MCF 10A (cell line): ENCODE results near the gene SLC8A3. TPM values are rescaled to one million over a fixed set of nuclear protein-coding genes. Genes with fewer than 3 reads are reported as not detected.

ENCODE experiments used
- BruUV-seq: library from RNA; stranded (reverse); fragments of 400-500 nt; replicated peaks from 2 replicates; lab custom pipeline; 2021; lab: Mats Ljungman, UMichigan
- CTCF ChIA-PET: fragments of 300-600 bp; sonication (Branson Sonifier 250); formaldehyde crosslinking; extraction: SDS; loops from one replicate; lab custom pipeline; 2021; ENCODE audit warnings: antibody characterized with exemption, inconsistent platforms; lab: Yijun Ruan, JAX
- POLR2A ChIA-PET: fragments of 300-600, 350-650 bp; sonication (Branson Sonifier 250); formaldehyde crosslinking; extraction: SDS; loops from one replicate; lab custom pipeline; 2020; ENCODE audit warnings: antibody characterized with exemption, inconsistent platforms; lab: Yijun Ruan, JAX
- DNase-seq: peaks from one replicate; pipeline ENCODE4 v3.0.0-alpha.2; 2018; ENCODE audit not compliant: unreplicated experiment
- H3K27ac Mint-ChIP-seq: one replicate; pipeline ENCODE4 v1.8.0; 2022; ENCODE audit warnings: mild to moderate bottlenecking, low read depth, mixed read lengths; ENCODE audit not compliant: unreplicated experiment
- H3K27me3 Mint-ChIP-seq: one replicate; pipeline ENCODE4 v1.8.0; 2022; ENCODE audit warnings: mixed read lengths; ENCODE audit not compliant: insufficient read depth, unreplicated experiment
- H3K36me3 Mint-ChIP-seq: one replicate; pipeline ENCODE4 v1.8.0; 2022; ENCODE audit warnings: mild to moderate bottlenecking, moderate library complexity, mixed read lengths; ENCODE audit not compliant: insufficient read depth, unreplicated experiment
- H3K4me1 Mint-ChIP-seq: one replicate; pipeline ENCODE4 v1.8.0; 2022; ENCODE audit warnings: mixed read lengths; ENCODE audit not compliant: insufficient read depth, unreplicated experiment
- H3K4me3 Mint-ChIP-seq: one replicate; pipeline ENCODE4 v1.8.0; 2022; ENCODE audit warnings: mild to moderate bottlenecking, moderate library complexity, mixed read lengths; ENCODE audit not compliant: unreplicated experiment
- H3K9me3 Mint-ChIP-seq: one replicate; pipeline ENCODE4 v1.8.0; 2022; ENCODE audit warnings: mixed read lengths; ENCODE audit not compliant: unreplicated experiment
- intact Hi-C: fragments of 100-400 bp; cut with micrococcal nuclease; formaldehyde crosslinking; loops from 2 replicates; pipeline ENCODE4 v1.14.1; 2022
- total RNA-seq: library from RNA; stranded (reverse); gene quantifications from 2 replicates; pipeline ENCODE4 v1.2.3, GENCODE V29; 2022
- TF ChIP-seq, protein P1 (sequence below): fragments of 200-600 bp; IDR thresholded peaks from one replicate; pipeline ENCODE4 v1.8.0; 2022; ENCODE audit warnings: antibody characterized with exemption, mild to moderate bottlenecking; ENCODE audit not compliant: unreplicated experiment

SLC8A3 gene
- total RNA-seq, 1 experiment from 2014 or later, result not detected

DNA sequence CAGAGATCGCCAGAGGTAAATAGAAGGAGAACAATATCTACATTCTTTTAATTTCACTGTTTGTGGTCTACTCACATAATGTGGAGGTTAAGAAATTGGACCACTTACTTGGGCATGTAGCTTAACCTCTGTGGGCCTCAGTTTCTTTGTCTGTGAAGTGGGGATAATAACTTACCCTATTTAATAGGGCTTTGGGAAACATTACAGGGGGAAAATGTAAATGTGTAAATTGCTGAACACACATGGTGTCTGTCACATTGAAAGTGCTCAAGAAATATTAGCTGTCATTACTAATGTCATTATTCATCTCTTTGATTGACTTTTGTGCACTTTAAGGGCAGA lies 140.5 kb downstream of the SLC8A3 start:
- intact Hi-C loops, result no loop called here
- TF ChIP-seq, protein P1, sequence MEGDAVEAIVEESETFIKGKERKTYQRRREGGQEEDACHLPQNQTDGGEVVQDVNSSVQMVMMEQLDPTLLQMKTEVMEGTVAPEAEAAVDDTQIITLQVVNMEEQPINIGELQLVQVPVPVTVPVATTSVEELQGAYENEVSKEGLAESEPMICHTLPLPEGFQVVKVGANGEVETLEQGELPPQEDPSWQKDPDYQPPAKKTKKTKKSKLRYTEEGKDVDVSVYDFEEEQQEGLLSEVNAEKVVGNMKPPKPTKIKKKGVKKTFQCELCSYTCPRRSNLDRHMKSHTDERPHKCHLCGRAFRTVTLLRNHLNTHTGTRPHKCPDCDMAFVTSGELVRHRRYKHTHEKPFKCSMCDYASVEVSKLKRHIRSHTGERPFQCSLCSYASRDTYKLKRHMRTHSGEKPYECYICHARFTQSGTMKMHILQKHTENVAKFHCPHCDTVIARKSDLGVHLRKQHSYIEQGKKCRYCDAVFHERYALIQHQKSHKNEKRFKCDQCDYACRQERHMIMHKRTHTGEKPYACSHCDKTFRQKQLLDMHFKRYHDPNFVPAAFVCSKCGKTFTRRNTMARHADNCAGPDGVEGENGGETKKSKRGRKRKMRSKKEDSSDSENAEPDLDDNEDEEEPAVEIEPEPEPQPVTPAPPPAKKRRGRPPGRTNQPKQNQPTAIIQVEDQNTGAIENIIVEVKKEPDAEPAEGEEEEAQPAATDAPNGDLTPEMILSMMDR, result no peak
- Mint-ChIP-seq H3K27ac (no peak overlapping the region), H3K4me1 (peaks cover 13% of the 10 kb centered on the region), H3K4me3 (no peak overlapping the region), H3K9me3 (no peaks in the 10 kb centered on the region), H3K27me3 (peaks cover 2% of the 10 kb centered on the region), H3K36me3 (no peaks in the 10 kb centered on the region)
- CTCF ChIA-PET, result interaction anchor here (0.8 to 4.2 kb wide), 6 partner anchors 8 to 230 kb away, joined by 3 to 20 read pairs (median 5); no protein-coding TSS in a partner anchor
- BruUV-seq, result no TSS peak
- POLR2A ChIA-PET, result no interaction called here
- DNase-seq, result no peak

- no peak overlapping the region for H3K27ac Mint-ChIP-seq
- H3K36me3 Mint-ChIP-seq, result peaks cover 4% of the 10 kb centered on the region
- no peak overlapping the region for H3K4me3 Mint-ChIP-seq
- CTCF ChIA-PET, result interaction anchor here (0.6 to 4.4 kb wide), 13 partner anchors 9 to 770 kb away, joined by 3 to 32 read pairs (median 4); no protein-coding TSS in a partner anchor
- no peak for DNase-seq
- intact Hi-C loops, result loop anchor here (2.0 kb wide), 1 partner anchor 271 kb away; no protein-coding TSS in a partner anchor
- no TSS peak for BruUV-seq
- H3K27me3 Mint-ChIP-seq, result peaks cover 7% of the 10 kb centered on the region
- no peaks in the 10 kb centered on the region for H3K9me3 Mint-ChIP-seq
- TF ChIP-seq, protein P1, result no peak
- POLR2A ChIA-PET, result interaction anchor here (0.6 to 0.7 kb wide), 3 partner anchors 17 to 29 kb away, joined by 3 read pairs; no protein-coding TSS in a partner anchor
- peaks cover 13% of the 10 kb centered on the region for H3K4me1 Mint-ChIP-seq
Measured at GRCh38 chr14:70047598-70048312, 141.0 kb downstream of the SLC8A3 start.

DNA sequence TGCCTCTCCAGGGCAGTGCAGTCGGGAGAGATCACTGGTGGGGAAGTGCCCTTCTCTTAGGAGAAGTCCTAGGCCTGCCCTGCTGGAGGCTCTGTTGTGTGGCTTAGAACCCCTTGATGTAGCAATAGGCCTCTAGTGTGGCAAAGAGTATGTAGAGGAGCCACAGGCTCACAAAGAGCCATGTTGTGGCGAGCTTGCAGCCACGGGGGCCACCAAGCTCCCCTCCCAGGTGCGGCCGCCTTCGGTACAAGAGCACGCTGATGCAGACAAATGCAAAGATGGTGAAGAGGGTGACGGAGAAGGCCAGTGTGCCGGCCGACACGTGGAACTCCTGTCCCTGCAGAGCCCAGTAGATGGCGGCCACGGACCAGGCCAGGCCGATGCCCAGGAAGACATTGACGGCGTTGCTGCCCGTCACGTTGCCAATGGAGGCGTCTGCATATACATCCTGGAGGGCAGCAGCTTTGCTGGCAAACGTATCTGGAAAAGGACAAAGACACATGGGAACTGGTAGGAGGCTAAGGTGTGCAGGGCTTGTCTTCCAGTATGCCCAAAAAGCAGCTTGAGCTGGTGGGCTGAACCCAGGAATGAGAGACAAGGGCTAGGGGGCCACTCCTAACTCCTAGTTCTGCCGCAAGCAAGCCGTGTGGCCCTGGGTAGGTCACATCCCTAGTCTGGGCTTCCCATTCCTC lies 142.8 kb downstream of the SLC8A3 start:
- intact Hi-C loops, result loop anchor here (1.0 to 2.0 kb wide), 2 partner anchors 28 to 273 kb away; no protein-coding TSS in a partner anchor
- peak; percentile 68 for DNase-seq
- Mint-ChIP-seq H3K4me1 (peaks cover 13% of the 10 kb centered on the region), H3K4me3 (no peak overlapping the region), H3K27me3 (peaks cover 13% of the 10 kb centered on the region), H3K9me3 (no peaks in the 10 kb centered on the region), H3K27ac (no peak overlapping the region), H3K36me3 (peaks cover 5% of the 10 kb centered on the region)
- POLR2A ChIA-PET, result no interaction called here
- CTCF ChIA-PET, result interaction anchor here (0.6 to 4.4 kb wide), 22 partner anchors 11 to 772 kb away, joined by 3 to 32 read pairs (median 4); no protein-coding TSS in a partner anchor
- TF ChIP-seq, protein P1, result peak; percentile 88
- no TSS peak for BruUV-seq

DNA sequence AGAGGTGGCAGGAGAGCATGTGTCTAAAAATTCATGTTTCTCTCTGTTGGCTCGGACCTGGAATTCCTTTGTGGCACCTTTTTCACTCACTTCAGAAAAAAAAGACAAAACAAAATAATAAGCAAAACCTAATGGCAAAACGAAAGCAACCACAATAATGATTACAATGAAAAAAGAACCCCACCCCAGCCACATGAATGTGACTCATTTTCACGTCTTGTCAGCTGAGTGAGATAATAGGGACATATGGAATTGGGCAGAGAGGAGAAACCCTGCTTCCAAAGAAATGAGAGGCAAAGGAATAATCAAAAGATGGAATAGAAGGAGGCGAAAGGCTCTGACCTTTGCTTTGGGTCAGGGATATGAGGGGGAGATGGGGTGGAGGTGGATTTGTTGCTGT lies 143.4 kb downstream of the SLC8A3 start:
- ChIA-PET CTCF (interaction anchor here (0.6 to 4.4 kb wide), 18 partner anchors 8 to 663 kb away, joined by 3 to 32 read pairs (median 4); no protein-coding TSS in a partner anchor), POLR2A (no interaction called here)
- BruUV-seq, result no TSS peak
- no peaks in the 10 kb centered on the region for H3K9me3 Mint-ChIP-seq
- H3K4me1 Mint-ChIP-seq, result peaks cover 13% of the 10 kb centered on the region
- H3K4me3 Mint-ChIP-seq, result no peak overlapping the region
- H3K36me3 Mint-ChIP-seq, result peaks cover 5% of the 10 kb centered on the region
- no peak for DNase-seq
- peaks cover 13% of the 10 kb centered on the region for H3K27me3 Mint-ChIP-seq
- no peak overlapping the region for H3K27ac Mint-ChIP-seq
- TF ChIP-seq, protein P1, result no peak
- intact Hi-C loops, result no loop called here
